ENCODE measurements around the gene TRAF3.

The TRAF3 gene

GRCh38 chr14:102897299-102898027 is 120.2 kb downstream of the TRAF3 start:
- H3K9me3 ChIP-seq (ENCODE audit: control insufficient read depth, low read depth, low read length) = no peaks in the 10 kb centered on the region
- H3K36me3 ChIP-seq (ENCODE audit: control insufficient read depth, low read depth, low read length) = no peaks in the 10 kb centered on the region
- no peaks in the 10 kb centered on the region for H3K4me1 ChIP-seq (ENCODE audit: control insufficient read depth, low read depth, low read length)
- no peaks in the 10 kb centered on the region for H3K27me3 ChIP-seq (ENCODE audit: control insufficient read depth, insufficient read depth, low read length)
- H3K9ac ChIP-seq (ENCODE audit: low read length) = no peak overlapping the region
- no peak overlapping the region for H3K27ac ChIP-seq (ENCODE audit: low read length)
- no peak overlapping the region for H3K4me3 ChIP-seq (ENCODE audit: low read length)

DNA sequence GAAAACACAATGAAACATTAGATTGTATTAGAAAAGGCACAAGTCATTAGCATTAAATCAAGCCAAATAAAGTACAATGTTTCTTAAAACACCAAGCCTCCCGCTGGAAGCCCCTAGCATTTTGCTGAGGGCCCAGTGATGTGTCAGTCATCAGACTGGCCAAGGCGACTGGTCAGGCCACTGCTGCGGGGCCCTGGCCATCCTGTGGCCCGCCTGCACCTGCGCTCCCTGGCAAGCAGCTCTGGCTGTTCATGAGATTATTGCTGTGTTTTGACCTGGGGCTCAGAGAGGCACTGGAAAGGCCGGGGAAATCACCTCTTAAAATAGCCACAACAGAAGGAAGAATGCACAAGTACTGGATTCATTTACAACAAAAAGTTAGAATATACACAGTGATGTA is 121.0 kb downstream of the TRAF3 start:
- no peak overlapping the region for H3K4me3 ChIP-seq (ENCODE audit: low read length)

DNA sequence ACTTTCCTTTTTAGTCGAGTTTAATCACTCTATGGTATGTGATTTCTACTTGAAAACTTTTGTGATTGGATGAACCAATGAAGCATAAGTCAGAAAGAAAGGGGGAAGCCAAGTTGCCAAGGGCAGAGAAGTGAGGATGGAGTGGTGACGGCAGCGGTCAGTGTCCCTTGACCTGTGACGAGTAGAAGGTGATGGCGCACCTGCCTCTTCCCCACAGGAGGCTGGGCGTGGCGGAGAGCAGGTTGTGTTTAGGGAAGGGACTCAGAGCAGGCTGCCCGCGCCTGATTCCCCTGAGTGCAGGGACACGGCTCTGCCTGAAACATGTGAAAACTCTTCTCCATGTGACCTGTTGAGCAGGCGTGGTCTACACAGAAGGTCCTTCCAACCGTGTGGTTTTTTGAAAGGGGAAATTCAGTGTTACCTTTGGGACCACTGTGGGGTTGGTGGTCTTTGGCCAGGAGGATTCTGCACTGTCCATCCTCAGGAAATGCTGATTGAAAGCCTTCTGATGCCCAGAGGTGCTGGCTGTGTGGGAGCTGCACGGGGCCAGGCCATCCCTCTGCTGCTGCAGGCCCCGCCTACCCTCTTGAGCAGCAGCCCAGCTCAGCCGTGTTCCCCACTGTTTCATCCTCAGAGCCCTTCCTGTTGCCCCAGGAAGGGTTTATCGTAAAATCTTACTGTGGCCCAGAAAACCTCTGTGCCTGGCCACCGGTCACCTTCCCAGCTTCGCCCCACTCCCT is 121.7 kb downstream of the TRAF3 start:
- Histone ChIP-seq H3K9ac (ENCODE audit: low read length) (no peak overlapping the region), H3K27me3 (ENCODE audit: control insufficient read depth, insufficient read depth, low read length) (no peaks in the 10 kb centered on the region), H3K4me3 (ENCODE audit: low read length) (no peak overlapping the region), H3K4me1 (ENCODE audit: control insufficient read depth, low read depth, low read length) (no peaks in the 10 kb centered on the region), H3K27ac (ENCODE audit: low read length) (no peak overlapping the region), H3K36me3 (ENCODE audit: control insufficient read depth, low read depth, low read length) (no peaks in the 10 kb centered on the region), H3K9me3 (ENCODE audit: control insufficient read depth, low read depth, low read length) (no peaks in the 10 kb centered on the region)

More for the DNA sequence above, 121.0 kb downstream of the TRAF3 start:
- Histone ChIP-seq H3K9me3 (ENCODE audit: control insufficient read depth, low read depth, low read length) (no peaks in the 10 kb centered on the region), H3K36me3 (ENCODE audit: control insufficient read depth, low read depth, low read length) (no peaks in the 10 kb centered on the region), H3K4me1 (ENCODE audit: control insufficient read depth, low read depth, low read length) (no peaks in the 10 kb centered on the region), H3K27me3 (ENCODE audit: control insufficient read depth, insufficient read depth, low read length) (no peaks in the 10 kb centered on the region), H3K27ac (ENCODE audit: low read length) (no peak overlapping the region), H3K9ac (ENCODE audit: low read length) (no peak overlapping the region)

DNA sequence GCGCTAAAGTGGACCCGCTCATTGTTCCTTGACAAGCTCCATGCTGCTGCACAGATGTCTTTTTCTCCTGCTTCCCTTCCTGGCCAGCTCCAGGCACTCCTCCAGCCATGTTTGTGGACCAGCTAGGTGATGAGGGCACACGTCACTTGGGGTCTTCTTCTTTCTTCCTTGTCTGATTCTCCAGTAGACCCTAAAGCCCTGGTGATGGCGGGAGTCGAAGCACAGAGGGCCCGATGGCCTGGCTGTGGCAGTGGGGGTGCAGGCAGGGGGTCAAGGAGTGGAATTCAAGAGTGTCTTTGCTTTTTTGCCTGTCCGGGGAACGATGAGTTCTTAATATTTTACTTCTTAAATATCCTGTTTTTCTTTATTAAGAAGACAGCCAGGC is 122.3 kb downstream of the TRAF3 start:
- Histone ChIP-seq H3K27me3 (ENCODE audit: control insufficient read depth, insufficient read depth, low read length) (no peaks in the 10 kb centered on the region), H3K9me3 (ENCODE audit: control insufficient read depth, low read depth, low read length) (no peaks in the 10 kb centered on the region), H3K4me3 (ENCODE audit: low read length) (no peak overlapping the region), H3K36me3 (ENCODE audit: control insufficient read depth, low read depth, low read length) (no peaks in the 10 kb centered on the region), H3K27ac (ENCODE audit: low read length) (no peak overlapping the region), H3K9ac (ENCODE audit: low read length) (no peak overlapping the region), H3K4me1 (ENCODE audit: control insufficient read depth, low read depth, low read length) (no peaks in the 10 kb centered on the region)

GRCh38 chr14:102900631-102901571 is 123.7 kb downstream of the TRAF3 start:
- no peak overlapping the region for H3K4me3 ChIP-seq (ENCODE audit: low read length)
- no peak overlapping the region for H3K9ac ChIP-seq (ENCODE audit: low read length)
- peaks cover under 1% of the 10 kb centered on the region for H3K36me3 ChIP-seq (ENCODE audit: control insufficient read depth, low read depth, low read length)
- no peaks in the 10 kb centered on the region for H3K27me3 ChIP-seq (ENCODE audit: control insufficient read depth, insufficient read depth, low read length)
- no peak overlapping the region for H3K27ac ChIP-seq (ENCODE audit: low read length)
- H3K9me3 ChIP-seq (ENCODE audit: control insufficient read depth, low read depth, low read length) = no peaks in the 10 kb centered on the region
- H3K4me1 ChIP-seq (ENCODE audit: control insufficient read depth, low read depth, low read length) = no peaks in the 10 kb centered on the region

- no peak overlapping the region for H3K4me3 ChIP-seq (ENCODE audit: low read length)
- no peaks in the 10 kb centered on the region for H3K9me3 ChIP-seq (ENCODE audit: control insufficient read depth, low read depth, low read length)
- peaks cover 3% of the 10 kb centered on the region for H3K36me3 ChIP-seq (ENCODE audit: control insufficient read depth, low read depth, low read length)
- H3K27me3 ChIP-seq (ENCODE audit: control insufficient read depth, insufficient read depth, low read length) = no peaks in the 10 kb centered on the region
- H3K27ac ChIP-seq (ENCODE audit: low read length) = no peak overlapping the region
- no peaks in the 10 kb centered on the region for H3K4me1 ChIP-seq (ENCODE audit: control insufficient read depth, low read depth, low read length)
- no peak overlapping the region for H3K9ac ChIP-seq (ENCODE audit: low read length)
Measured at GRCh38 chr14:102901633-102902032, 124.4 kb downstream of the TRAF3 start.

- Histone ChIP-seq H3K4me3 (ENCODE audit: low read length) (no peak overlapping the region), H3K4me1 (ENCODE audit: control insufficient read depth, low read depth, low read length) (no peaks in the 10 kb centered on the region), H3K9ac (ENCODE audit: low read length) (no peak overlapping the region), H3K9me3 (ENCODE audit: control insufficient read depth, low read depth, low read length) (no peaks in the 10 kb centered on the region), H3K27ac (ENCODE audit: low read length) (no peak overlapping the region), H3K36me3 (ENCODE audit: control insufficient read depth, low read depth, low read length) (peaks cover 3% of the 10 kb centered on the region), H3K27me3 (ENCODE audit: control insufficient read depth, insufficient read depth, low read length) (no peaks in the 10 kb centered on the region)
Measured at GRCh38 chr14:102902086-102902485, 124.8 kb downstream of the TRAF3 start.

DNA sequence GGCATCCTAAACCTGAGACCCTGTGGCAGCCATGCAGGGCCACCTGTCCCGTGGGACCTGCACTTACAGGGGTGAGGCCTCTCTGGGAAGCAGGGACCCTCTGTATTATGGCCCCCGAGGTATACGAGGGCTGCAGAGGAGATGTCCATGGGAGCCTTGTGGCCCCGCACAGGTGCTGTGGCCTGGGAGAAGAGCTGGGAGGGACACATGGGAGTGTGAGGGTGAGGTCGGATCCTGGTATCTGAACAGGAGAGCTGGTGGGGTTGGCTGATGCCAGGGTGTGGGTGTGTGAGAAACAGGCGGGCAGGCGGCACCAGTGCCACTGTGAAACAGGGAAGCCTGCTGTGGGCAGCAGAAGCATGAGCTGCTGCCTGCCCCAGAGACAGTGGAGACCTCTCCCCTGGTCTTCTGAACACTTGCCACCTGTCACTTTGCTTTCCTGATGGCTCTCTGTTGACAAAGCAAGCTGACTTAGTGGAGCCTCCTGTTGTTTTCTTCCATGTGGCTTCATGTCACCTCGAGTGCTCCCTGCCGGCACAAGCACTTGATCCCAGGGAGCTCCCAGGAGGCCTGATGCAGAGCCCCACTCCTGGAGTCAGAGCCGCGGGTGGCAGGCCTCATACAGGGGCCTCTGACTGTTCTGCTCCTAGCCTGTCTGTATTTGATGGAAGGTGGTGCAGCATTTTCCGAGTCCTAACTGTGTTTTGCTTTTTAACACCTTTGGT is 125.4 kb downstream of the TRAF3 start:
- Histone ChIP-seq H3K4me1 (ENCODE audit: control insufficient read depth, low read depth, low read length) (no peaks in the 10 kb centered on the region), H3K36me3 (ENCODE audit: control insufficient read depth, low read depth, low read length) (peaks cover 3% of the 10 kb centered on the region), H3K9me3 (ENCODE audit: control insufficient read depth, low read depth, low read length) (no peaks in the 10 kb centered on the region), H3K4me3 (ENCODE audit: low read length) (no peak overlapping the region), H3K27ac (ENCODE audit: low read length) (no peak overlapping the region), H3K9ac (ENCODE audit: low read length) (no peak overlapping the region), H3K27me3 (ENCODE audit: control insufficient read depth, insufficient read depth, low read length) (no peaks in the 10 kb centered on the region)

- no peak overlapping the region for H3K9ac ChIP-seq (ENCODE audit: low read length)
- H3K27me3 ChIP-seq (ENCODE audit: control insufficient read depth, insufficient read depth, low read length) = no peaks in the 10 kb centered on the region
- H3K9me3 ChIP-seq (ENCODE audit: control insufficient read depth, low read depth, low read length) = no peaks in the 10 kb centered on the region
- H3K27ac ChIP-seq (ENCODE audit: low read length) = no peak overlapping the region
- H3K4me3 ChIP-seq (ENCODE audit: low read length) = no peak overlapping the region
- H3K4me1 ChIP-seq (ENCODE audit: control insufficient read depth, low read depth, low read length) = no peaks in the 10 kb centered on the region
- peaks cover 3% of the 10 kb centered on the region for H3K36me3 ChIP-seq (ENCODE audit: control insufficient read depth, low read depth, low read length)
Measured at GRCh38 chr14:102903248-102903888, 126.1 kb downstream of the TRAF3 start.

GRCh38 chr14:102903889-102904512 is 126.8 kb downstream of the TRAF3 start:
- H3K9me3 ChIP-seq (ENCODE audit: control insufficient read depth, low read depth, low read length) = no peaks in the 10 kb centered on the region
- no peak overlapping the region for H3K27ac ChIP-seq (ENCODE audit: low read length)
- H3K27me3 ChIP-seq (ENCODE audit: control insufficient read depth, insufficient read depth, low read length) = no peaks in the 10 kb centered on the region
- no peaks in the 10 kb centered on the region for H3K4me1 ChIP-seq (ENCODE audit: control insufficient read depth, low read depth, low read length)
- H3K9ac ChIP-seq (ENCODE audit: low read length) = no peak overlapping the region
- H3K4me3 ChIP-seq (ENCODE audit: low read length) = no peak overlapping the region
- H3K36me3 ChIP-seq (ENCODE audit: control insufficient read depth, low read depth, low read length) = peaks cover 3% of the 10 kb centered on the region

All from iPS-18a (cell line).